ENCODE measurements around the gene ARIH2. TPM values are rescaled to one million over a fixed set of nuclear protein-coding genes. Genes with fewer than 3 reads are reported as not detected.

Gene ARIH2
- total RNA-seq, 1 experiment from 2014 or later: 167 TPM

GRCh38 chr3:49017229-49017970 lies 98.8 kb downstream of the ARIH2 start:
- no TSS peak for BruUV-seq (replicated peaks)
- Mint-ChIP-seq H3K9me3 (ENCODE audit: unreplicated experiment) (no peaks in the 10 kb centered on the region), H3K27ac (ENCODE audit: low read depth, unreplicated experiment) (peak overlapping the region; percentile 86), H3K4me1 (ENCODE audit: insufficient read depth, unreplicated experiment) (no peaks in the 10 kb centered on the region), H3K4me3 (ENCODE audit: unreplicated experiment) (peak overlapping the region; percentile 89), H3K36me3 (ENCODE audit: insufficient read depth, unreplicated experiment) (peaks cover 64% of the 10 kb centered on the region), H3K27me3 (ENCODE audit: insufficient read depth, unreplicated experiment) (no peaks in the 10 kb centered on the region)
- DNase-seq (ENCODE audit: unreplicated experiment): peak; percentile 37
- TF ChIP-seq, protein P1, sequence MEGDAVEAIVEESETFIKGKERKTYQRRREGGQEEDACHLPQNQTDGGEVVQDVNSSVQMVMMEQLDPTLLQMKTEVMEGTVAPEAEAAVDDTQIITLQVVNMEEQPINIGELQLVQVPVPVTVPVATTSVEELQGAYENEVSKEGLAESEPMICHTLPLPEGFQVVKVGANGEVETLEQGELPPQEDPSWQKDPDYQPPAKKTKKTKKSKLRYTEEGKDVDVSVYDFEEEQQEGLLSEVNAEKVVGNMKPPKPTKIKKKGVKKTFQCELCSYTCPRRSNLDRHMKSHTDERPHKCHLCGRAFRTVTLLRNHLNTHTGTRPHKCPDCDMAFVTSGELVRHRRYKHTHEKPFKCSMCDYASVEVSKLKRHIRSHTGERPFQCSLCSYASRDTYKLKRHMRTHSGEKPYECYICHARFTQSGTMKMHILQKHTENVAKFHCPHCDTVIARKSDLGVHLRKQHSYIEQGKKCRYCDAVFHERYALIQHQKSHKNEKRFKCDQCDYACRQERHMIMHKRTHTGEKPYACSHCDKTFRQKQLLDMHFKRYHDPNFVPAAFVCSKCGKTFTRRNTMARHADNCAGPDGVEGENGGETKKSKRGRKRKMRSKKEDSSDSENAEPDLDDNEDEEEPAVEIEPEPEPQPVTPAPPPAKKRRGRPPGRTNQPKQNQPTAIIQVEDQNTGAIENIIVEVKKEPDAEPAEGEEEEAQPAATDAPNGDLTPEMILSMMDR (IDR thresholded peaks at IDR 0.05; ENCODE audit: unreplicated experiment): no peak
- POLR2A ChIA-PET: interaction anchor here (0.7 to 9.9 kb wide), 16 partner anchors 9 to 453 kb away, joined by 3 to 251 read pairs (median 4); partner anchors contain the start of genes DAG1, IMPDH2, P4HTM and QRICH1
- intact Hi-C loops (cut with micrococcal nuclease): no loop called here
- CTCF ChIA-PET: interaction anchor here (1.1 to 2.4 kb wide), 3 partner anchors 9 to 30 kb away, joined by 3 to 7 read pairs (median 5); no protein-coding TSS in a partner anchor

DNA sequence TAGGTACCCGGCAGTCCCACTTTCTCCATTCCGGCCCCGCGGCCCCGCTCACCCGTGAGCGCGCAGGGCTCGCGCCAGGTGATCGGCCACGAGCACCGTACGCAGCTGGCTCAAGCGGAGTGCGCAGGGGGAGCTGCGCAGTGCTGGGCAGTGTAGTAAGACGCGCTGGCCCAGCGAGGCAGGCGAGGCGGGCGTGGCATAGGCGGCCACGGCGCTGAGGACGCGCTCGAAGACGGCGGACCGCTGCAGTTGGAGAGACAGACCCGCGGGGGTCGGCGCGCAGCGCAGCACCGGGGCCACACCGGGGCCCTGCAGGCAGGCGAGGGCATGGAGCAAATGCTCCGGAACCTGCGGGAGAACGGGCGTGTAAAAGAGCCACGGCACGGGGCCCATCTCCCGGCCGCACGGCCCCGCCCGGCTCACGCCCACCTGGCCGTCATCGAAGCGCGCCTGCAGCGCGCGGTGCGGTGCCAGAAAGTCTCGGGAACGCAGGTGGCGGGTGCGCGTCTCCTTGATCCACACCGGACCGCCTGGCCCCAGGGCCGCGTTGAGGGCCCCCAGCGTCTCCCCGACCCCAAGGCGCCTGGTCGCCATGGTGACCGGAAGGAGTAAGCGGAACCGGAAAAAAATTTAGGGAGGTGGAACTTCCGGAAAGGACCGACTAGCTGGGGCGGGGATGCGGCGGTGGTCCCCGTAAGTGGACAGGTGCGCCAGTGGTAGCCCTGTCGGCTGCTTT lies 99.5 kb downstream of the ARIH2 start, which contains the start of gene DALRD3:
Gene DALRD3, minus strand, starts transcription at position 610 of the 736 bp plus-strand sequence. Its CDS starts 16 bp downstream, at position 594.
- intact Hi-C loops (cut with micrococcal nuclease): no loop called here
- H3K4me1 Mint-ChIP-seq (ENCODE audit: insufficient read depth, unreplicated experiment): no peaks in the 10 kb centered on the region
- peaks cover 66% of the 10 kb centered on the region for H3K36me3 Mint-ChIP-seq (ENCODE audit: insufficient read depth, unreplicated experiment)
- TF ChIP-seq, protein P1 (IDR thresholded peaks at IDR 0.05; ENCODE audit: unreplicated experiment): no peak
- H3K4me3 Mint-ChIP-seq (ENCODE audit: unreplicated experiment): peak within 1 kb of the TSS; percentile 89
- ChIA-PET POLR2A (interaction anchor here (0.7 to 9.9 kb wide), 17 partner anchors 8 to 452 kb away, joined by 3 to 251 read pairs (median 5); partner anchors contain the start of genes ARIH2, DAG1, IMPDH2 and P4HTM), CTCF (interaction anchor here (1.1 to 2.4 kb wide), 4 partner anchors 10 to 30 kb away, joined by 3 to 7 read pairs (median 4); partner anchors contain the start of gene P4HTM)
- H3K27ac Mint-ChIP-seq (ENCODE audit: low read depth, unreplicated experiment): peak within 1 kb of the TSS; percentile 86
- DNase-seq (ENCODE audit: unreplicated experiment): peak; percentile 66
- H3K9me3 Mint-ChIP-seq (ENCODE audit: unreplicated experiment): no peaks in the 10 kb centered on the region
- no peaks in the 10 kb centered on the region for H3K27me3 Mint-ChIP-seq (ENCODE audit: insufficient read depth, unreplicated experiment)
- no TSS peak for BruUV-seq (replicated peaks)

GRCh38 chr3:49018707-49019006 lies 100.0 kb downstream of the ARIH2 start:
- H3K36me3 Mint-ChIP-seq (ENCODE audit: insufficient read depth, unreplicated experiment): peaks cover 66% of the 10 kb centered on the region
- TF ChIP-seq, protein P1 (IDR thresholded peaks at IDR 0.05; ENCODE audit: unreplicated experiment): no peak
- intact Hi-C loops (cut with micrococcal nuclease): no loop called here
- H3K4me3 Mint-ChIP-seq (ENCODE audit: unreplicated experiment): peak overlapping the region; percentile 89
- H3K9me3 Mint-ChIP-seq (ENCODE audit: unreplicated experiment): no peaks in the 10 kb centered on the region
- H3K27ac Mint-ChIP-seq (ENCODE audit: low read depth, unreplicated experiment): peak overlapping the region; percentile 86
- H3K4me1 Mint-ChIP-seq (ENCODE audit: insufficient read depth, unreplicated experiment): no peaks in the 10 kb centered on the region
- ChIA-PET CTCF (interaction anchor here (1.2 kb wide), 1 partner anchor 29 kb away, joined by 4 read pairs; the partner anchor contains the start of gene P4HTM), POLR2A (interaction anchor here (0.7 to 9.9 kb wide), 14 partner anchors 8 to 451 kb away, joined by 3 to 251 read pairs (median 6); partner anchors contain the start of genes ARIH2, IMPDH2, P4HTM and QRICH1)
- no peaks in the 10 kb centered on the region for H3K27me3 Mint-ChIP-seq (ENCODE audit: insufficient read depth, unreplicated experiment)
- DNase-seq (ENCODE audit: unreplicated experiment): peak; percentile 26
- no TSS peak for BruUV-seq (replicated peaks)
